Endodermal cell (in vitro differentiated cells): ENCODE results near the gene FAM185A. TPM values are rescaled to one million over a fixed set of nuclear protein-coding genes. Genes with fewer than 3 reads are reported as not detected.

ENCODE experiments used
- DNase-seq: peaks from one replicate; pipeline ENCODE4 v3.0.0-alpha.2; 2017
- H3K27ac ChIP-seq: 2 replicates; pipeline ENCODE4 v1.5.1; 2013; ENCODE audit warnings: mild to moderate bottlenecking, low read depth, low read length, moderate library complexity
- H3K27me3 ChIP-seq: 2 replicates; pipeline ENCODE4 v1.6.1; 2013; ENCODE audit warnings: mild to moderate bottlenecking, low read length, moderate library complexity; ENCODE audit not compliant: insufficient read depth, control insufficient read depth, poor library complexity, severe bottlenecking
- H3K36me3 ChIP-seq: 2 replicates; pipeline ENCODE4 v1.7.0; 2013; ENCODE audit warnings: mild to moderate bottlenecking, low read length, moderate library complexity; ENCODE audit not compliant: control insufficient read depth, insufficient read depth
- H3K4me1 ChIP-seq: one replicate; pipeline ENCODE4 v1.7.0; 2013; ENCODE audit warnings: low read length; ENCODE audit not compliant: control insufficient read depth, insufficient read depth
- H3K4me3 ChIP-seq: 2 replicates; pipeline ENCODE4 v1.5.1; 2013; ENCODE audit warnings: mild to moderate bottlenecking, low read length, moderate library complexity
- H3K9ac ChIP-seq: 2 replicates; pipeline ENCODE4 v1.6.1; 2013; ENCODE audit warnings: mild to moderate bottlenecking, low read length, moderate library complexity; ENCODE audit not compliant: poor library complexity, severe bottlenecking; ENCODE audit errors: extremely low read depth
- H3K9me3 ChIP-seq: 2 replicates; pipeline ENCODE4 v1.6.1; 2013; ENCODE audit warnings: mild to moderate bottlenecking, low read length, moderate library complexity; ENCODE audit not compliant: control insufficient read depth
- H3K27ac Mint-ChIP-seq: 2 replicates; pipeline ENCODE4 v1.8.0; 2020; ENCODE audit warnings: mixed read lengths
- H3K27me3 Mint-ChIP-seq: 2 replicates; pipeline ENCODE4 v1.8.0; 2021; ENCODE audit warnings: mild to moderate bottlenecking, mixed read lengths; ENCODE audit not compliant: insufficient read depth
- H3K36me3 Mint-ChIP-seq: 2 replicates; pipeline ENCODE4 v1.8.0; 2020; ENCODE audit warnings: low read depth, mixed read lengths
- H3K4me1 Mint-ChIP-seq: 2 replicates; pipeline ENCODE4 v1.8.0; 2020; ENCODE audit warnings: mixed read lengths
- H3K4me3 Mint-ChIP-seq: 2 replicates; pipeline ENCODE4 v1.8.0; 2020; ENCODE audit warnings: mild to moderate bottlenecking, moderate library complexity, mixed read lengths
- H3K9me3 Mint-ChIP-seq: 2 replicates; pipeline ENCODE4 v1.8.0; 2020; ENCODE audit warnings: mild to moderate bottlenecking, mixed read lengths
- CTCF ChIP-seq: fragments of 200-600 bp; sonication (generic); conservative IDR thresholded peaks from 2 replicates; pipeline ENCODE4 v1.5.0; 2021; ENCODE audit warnings: antibody characterized with exemption, mild to moderate bottlenecking
- WGBS, 2 experiments: methylation state at CpG; one replicate each; pipeline versions ENCODE4 v1.1.5 to v1.1.7; 2013; ENCODE audit warnings: missing lambda C conversion rate in 2 of 2, mixed read lengths in 1 of 2; ENCODE audit not compliant: insufficient coverage in 1 of 2, insufficient read length in 1 of 2; 5-methylcytosine and 5-hydroxymethylcytosine counted together
- total RNA-seq, 2 donors: library from RNA; stranded (reverse); fragmentation: NEBNext Ultra II Directional in 1 of 2; extraction: Animal tissue kit (Norgen Biotek cat#: 25700) in 1 of 2; gene quantifications; 2 replicates in 1 of 2; 3 replicates in 1 of 2; pipeline ENCODE4 v1.2.1, GENCODE V29; 2021

FAM185A gene
- total RNA-seq, 2 donors from 2014 or later: 5.6 to 7.8 TPM

DNA sequence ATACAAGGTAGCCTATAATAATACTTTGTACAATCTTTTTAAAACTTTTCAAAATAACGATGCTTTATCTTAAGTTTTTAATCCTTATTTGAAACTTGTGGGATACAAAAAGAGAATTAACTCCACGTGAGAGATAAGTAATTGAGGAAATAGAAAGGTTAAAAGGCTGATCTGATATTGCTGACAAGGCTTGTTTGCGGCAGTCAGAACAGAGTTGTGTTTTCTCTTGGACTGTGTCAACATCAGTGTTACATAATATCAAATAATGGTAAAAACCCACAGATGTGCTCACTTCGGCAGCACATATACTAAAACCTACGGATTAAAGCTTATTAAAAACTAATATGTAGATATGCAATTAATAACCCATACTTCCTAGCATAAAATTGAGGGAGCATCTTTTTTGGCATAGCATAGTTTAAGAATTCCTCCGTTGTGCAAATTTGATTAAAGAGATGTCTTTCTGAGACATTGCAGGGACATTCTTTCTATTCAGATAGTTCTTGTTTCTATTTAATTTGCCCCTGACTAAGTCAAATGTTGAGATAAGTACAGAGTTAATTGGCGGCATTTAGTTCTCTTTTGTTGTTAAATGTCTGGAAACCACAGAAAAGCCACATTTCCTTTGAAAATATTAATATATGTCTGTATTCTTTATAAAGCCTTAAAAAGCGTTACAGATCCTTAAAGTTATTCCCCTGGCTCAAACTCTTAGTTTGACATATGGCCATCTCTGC, 63.3 kb downstream of the FAM185A start:
- peaks cover 63% of the 10 kb centered on the region for H3K27me3 Mint-ChIP-seq

GRCh38 chr7:102813191-102814024, 64.6 kb downstream of the FAM185A start:
- 100% methylated on average over 1 to 2 of the region's 2 CpGs for WGBS, 2 experiments
- H3K27ac Mint-ChIP-seq: no peak overlapping the region
- H3K9me3 ChIP-seq: peaks cover 5% of the 10 kb centered on the region
- peaks cover 7% of the 10 kb centered on the region for H3K4me1 Mint-ChIP-seq
- no peak overlapping the region for H3K27ac ChIP-seq
- H3K9me3 Mint-ChIP-seq: no peaks in the 10 kb centered on the region
- no peaks in the 10 kb centered on the region for H3K36me3 ChIP-seq
- no peak for DNase-seq
- no peak overlapping the region for H3K4me3 Mint-ChIP-seq
- H3K4me1 ChIP-seq: peaks cover 3% of the 10 kb centered on the region
- no peak overlapping the region for H3K4me3 ChIP-seq
- no peak for TF ChIP-seq CTCF
- H3K36me3 Mint-ChIP-seq: peaks cover 5% of the 10 kb centered on the region
- no peak overlapping the region for H3K9ac ChIP-seq
- H3K27me3 ChIP-seq: peaks cover 97% of the 10 kb centered on the region
- H3K27me3 Mint-ChIP-seq: peaks cover 76% of the 10 kb centered on the region

More for the DNA sequence above, 63.3 kb downstream of the FAM185A start:
- peaks cover 84% of the 10 kb centered on the region for H3K27me3 ChIP-seq
- peaks cover 5% of the 10 kb centered on the region for H3K9me3 ChIP-seq
- no peaks in the 10 kb centered on the region for H3K36me3 ChIP-seq
- no peak overlapping the region for H3K9ac ChIP-seq
- H3K9me3 Mint-ChIP-seq: no peaks in the 10 kb centered on the region
- WGBS, 2 experiments: 81 to 100% methylated on average over 2 to 5 of the region's 8 CpGs
- H3K4me1 ChIP-seq: no peaks in the 10 kb centered on the region
- H3K4me3 ChIP-seq: no peak overlapping the region
- H3K4me1 Mint-ChIP-seq: peaks cover 7% of the 10 kb centered on the region
- H3K27ac Mint-ChIP-seq: no peak overlapping the region
- no peak for DNase-seq
- no peak for TF ChIP-seq CTCF
- peaks cover 9% of the 10 kb centered on the region for H3K36me3 Mint-ChIP-seq
- H3K4me3 Mint-ChIP-seq: no peak overlapping the region
- H3K27ac ChIP-seq: no peak overlapping the region

GRCh38 chr7:102814025-102814471, 65.2 kb downstream of the FAM185A start:
- Mint-ChIP-seq H3K27me3 (peaks cover 80% of the 10 kb centered on the region), H3K9me3 (no peaks in the 10 kb centered on the region), H3K4me1 (peaks cover 7% of the 10 kb centered on the region), H3K4me3 (no peak overlapping the region), H3K27ac (no peak overlapping the region), H3K36me3 (peaks cover 5% of the 10 kb centered on the region)
- Histone ChIP-seq H3K36me3 (no peaks in the 10 kb centered on the region), H3K27me3 (peaks cover 98% of the 10 kb centered on the region), H3K9me3 (no peaks in the 10 kb centered on the region), H3K27ac (no peak overlapping the region), H3K4me3 (no peak overlapping the region), H3K9ac (no peak overlapping the region), H3K4me1 (peaks cover 3% of the 10 kb centered on the region)
- TF ChIP-seq CTCF: no peak
- WGBS, 2 experiments: 92 to 94% methylated on average over 2 to 4 of the region's 4 CpGs
- no peak for DNase-seq
